GM19025 (cell line): ENCODE measurements around the gene RIOK1.
"Not testable (repeated sequence)": the region's sequence is repeated elsewhere in the genome, so short reads cannot be mapped to it uniquely, and the experiment has no call there.

ENCODE experiments used
- ATAC-seq: cut with Tn5 transposase; IDR thresholded peaks from one replicate; pipeline ENCODE4 v1.9.1; 2021; ENCODE audit warnings: mild to moderate bottlenecking, low read depth, moderate library complexity; ENCODE audit not compliant: unreplicated experiment

Gene RIOK1

GRCh38 chr6:7389451-7390225 is at the start of gene RIOK1, which contains the start of gene CAGE1:
Gene RIOK1, plus strand, starts transcription at chr6:7389808. Its CDS starts 195 bp downstream, at chr6:7390003.
Gene CAGE1, minus strand, starts transcription at chr6:7389742. Its CDS starts 2,569 bp downstream, at chr6:7387173.
- peak; percentile 96 for ATAC-seq

- ATAC-seq = no peak
These were observed 48.3 kb upstream of the RIOK1 start for GRCh38 chr6:7341271-7341670.

GRCh38 chr6:7341989-7342742 is 47.4 kb upstream of the RIOK1 start:
- ATAC-seq = peak; percentile 96

- ATAC-seq = no peak
These were observed 45.8 kb upstream of the RIOK1 start for GRCh38 chr6:7343546-7344475.

GRCh38 chr6:7344773-7345450 is 44.7 kb upstream of the RIOK1 start:
- not testable (repeated sequence) for ATAC-seq

- not testable (repeated sequence) for ATAC-seq
These were observed 42.0 kb upstream of the RIOK1 start for GRCh38 chr6:7347551-7347997.

- ATAC-seq = not testable (repeated sequence)
These were observed 39.0 kb upstream of the RIOK1 start for GRCh38 chr6:7350591-7350990.

- ATAC-seq = not testable (repeated sequence)
These were observed 37.7 kb upstream of the RIOK1 start for GRCh38 chr6:7351916-7352315.

- no peak for ATAC-seq
These were observed 22.2 kb upstream of the RIOK1 start for GRCh38 chr6:7367408-7367807.

GRCh38 chr6:7373739-7374138 is 15.9 kb upstream of the RIOK1 start:
- ATAC-seq = no peak

GRCh38 chr6:7377961-7378360 is 11.6 kb upstream of the RIOK1 start:
- no peak for ATAC-seq

GRCh38 chr6:7378740-7379139 is 10.9 kb upstream of the RIOK1 start:
- no peak for ATAC-seq

GRCh38 chr6:7381092-7381491 is 8.5 kb upstream of the RIOK1 start:
- ATAC-seq = no peak

GRCh38 chr6:7389162-7389450 is 502 bp upstream of the RIOK1 start:
- no peak for ATAC-seq

- peak; percentile 8 for ATAC-seq
These were observed 744 bp downstream of the RIOK1 start for GRCh38 chr6:7390226-7390878.

GRCh38 chr6:7391151-7391550 is 1.5 kb downstream of the RIOK1 start:
- ATAC-seq = no peak

- ATAC-seq = no peak
These were observed 2.8 kb downstream of the RIOK1 start for GRCh38 chr6:7392402-7392801.

GRCh38 chr6:7401075-7401474 is 11.5 kb downstream of the RIOK1 start:
- no peak for ATAC-seq

- ATAC-seq = no peak
These were observed 13.1 kb downstream of the RIOK1 start for GRCh38 chr6:7402716-7403115.

GRCh38 chr6:7404546-7404945 is 14.9 kb downstream of the RIOK1 start:
- no peak for ATAC-seq
